Measurements from ENCODE around the gene DDI2.

DNA sequence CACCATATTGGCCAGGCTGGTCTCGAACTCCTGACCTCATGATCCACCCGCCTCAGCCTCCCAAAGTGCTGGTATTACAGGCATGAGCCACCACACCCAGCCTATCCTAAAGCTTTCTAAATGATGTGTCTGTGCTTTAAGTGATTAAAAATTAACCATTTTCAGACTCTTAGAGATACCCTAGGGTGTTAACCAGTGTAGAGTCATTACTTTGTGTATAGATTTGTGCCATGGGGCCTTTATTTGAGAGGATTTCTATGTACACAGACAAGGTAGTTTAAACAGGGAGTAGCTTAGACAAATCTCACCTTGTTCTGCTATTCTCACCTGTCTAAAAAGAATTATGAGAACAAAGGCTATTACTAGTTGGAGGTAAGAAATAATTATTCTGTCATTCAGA, 54.2 kb downstream of the DDI2 start:
- TF ChIP-seq, protein P1, sequence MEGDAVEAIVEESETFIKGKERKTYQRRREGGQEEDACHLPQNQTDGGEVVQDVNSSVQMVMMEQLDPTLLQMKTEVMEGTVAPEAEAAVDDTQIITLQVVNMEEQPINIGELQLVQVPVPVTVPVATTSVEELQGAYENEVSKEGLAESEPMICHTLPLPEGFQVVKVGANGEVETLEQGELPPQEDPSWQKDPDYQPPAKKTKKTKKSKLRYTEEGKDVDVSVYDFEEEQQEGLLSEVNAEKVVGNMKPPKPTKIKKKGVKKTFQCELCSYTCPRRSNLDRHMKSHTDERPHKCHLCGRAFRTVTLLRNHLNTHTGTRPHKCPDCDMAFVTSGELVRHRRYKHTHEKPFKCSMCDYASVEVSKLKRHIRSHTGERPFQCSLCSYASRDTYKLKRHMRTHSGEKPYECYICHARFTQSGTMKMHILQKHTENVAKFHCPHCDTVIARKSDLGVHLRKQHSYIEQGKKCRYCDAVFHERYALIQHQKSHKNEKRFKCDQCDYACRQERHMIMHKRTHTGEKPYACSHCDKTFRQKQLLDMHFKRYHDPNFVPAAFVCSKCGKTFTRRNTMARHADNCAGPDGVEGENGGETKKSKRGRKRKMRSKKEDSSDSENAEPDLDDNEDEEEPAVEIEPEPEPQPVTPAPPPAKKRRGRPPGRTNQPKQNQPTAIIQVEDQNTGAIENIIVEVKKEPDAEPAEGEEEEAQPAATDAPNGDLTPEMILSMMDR (IDR thresholded peaks at IDR 0.05; ENCODE audit: extremely low read depth in 1 of 2, insufficient read depth in 1 of 2, low read depth in 1 of 2, low read length in 2 of 2), result no peak
- no peak for TF ChIP-seq EZH2 (IDR thresholded peaks at IDR 0.05; ENCODE audit: borderline replicate concordance, low read depth, low read length, severe bottlenecking)
- no peak for TF ChIP-seq FOS (IDR thresholded peaks at IDR 0.05; ENCODE audit: borderline replicate concordance, insufficient read depth, low read length)
- no peak for TF ChIP-seq POLR2A (IDR thresholded peaks at IDR 0.05; ENCODE audit: low read depth, low read length)
- no peak for TF ChIP-seq GATA2 (IDR thresholded peaks at IDR 0.05; ENCODE audit: insufficient read depth, insufficient read length, low read depth, low read length)
- TF ChIP-seq, protein P2, sequence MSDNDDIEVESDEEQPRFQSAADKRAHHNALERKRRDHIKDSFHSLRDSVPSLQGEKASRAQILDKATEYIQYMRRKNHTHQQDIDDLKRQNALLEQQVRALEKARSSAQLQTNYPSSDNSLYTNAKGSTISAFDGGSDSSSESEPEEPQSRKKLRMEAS (IDR thresholded peaks at IDR 0.05; ENCODE audit: insufficient read depth, insufficient read length), result no peak
- no peak for TF ChIP-seq POLR2AphosphoS5 (IDR thresholded peaks at IDR 0.05; ENCODE audit: insufficient read depth, low read depth, low read length)
